SK-N-SH (cell line): ENCODE data around the gene LDLR.

ENCODE experiments used
- CTCF ChIP-seq: fragments of 200-600 bp; sonication (generic); IDR thresholded peaks from 2 replicates; pipeline ENCODE4 v1.6.1; 2017; ENCODE audit warnings: antibody characterized with exemption, mild to moderate bottlenecking, moderate library complexity
- FOXJ3 ChIP-seq: sonication (generic); formaldehyde crosslinking; IDR thresholded peaks from 2 replicates; pipeline ENCODE4 v1.5.1; 2020; ENCODE audit warnings: mild to moderate bottlenecking, missing genetic modification reagents
- FOXM1 ChIP-seq: IDR thresholded peaks from 2 replicates; pipeline ENCODE4 v1.4.0; 2012; ENCODE audit warnings: low read depth, mild to moderate bottlenecking
- JUND ChIP-seq: IDR thresholded peaks from 2 replicates; pipeline ENCODE4 v1.4.0; 2012
- RAD21 ChIP-seq: IDR thresholded peaks from 2 replicates; pipeline ENCODE4 v1.6.1; 2012; ENCODE audit warnings: mild to moderate bottlenecking, low read length
- TCF12 ChIP-seq: IDR thresholded peaks from 2 replicates; pipeline ENCODE4 v1.4.0; 2012
- USF1 ChIP-seq: IDR thresholded peaks from 2 replicates; pipeline ENCODE4 v1.4.0; 2012; ENCODE audit warnings: low read depth, borderline replicate concordance
- YY1 ChIP-seq: IDR thresholded peaks from 2 replicates; pipeline ENCODE4 v1.4.0; 2012; ENCODE audit warnings: low read depth, mild to moderate bottlenecking
- TF ChIP-seq, protein P1 (sequence below): fragments of 150-350 bp; IDR thresholded peaks from 2 replicates; pipeline ENCODE4 v1.6.1; 2017; ENCODE audit warnings: antibody characterized with exemption, low read length, low read depth, borderline replicate concordance

DNA sequence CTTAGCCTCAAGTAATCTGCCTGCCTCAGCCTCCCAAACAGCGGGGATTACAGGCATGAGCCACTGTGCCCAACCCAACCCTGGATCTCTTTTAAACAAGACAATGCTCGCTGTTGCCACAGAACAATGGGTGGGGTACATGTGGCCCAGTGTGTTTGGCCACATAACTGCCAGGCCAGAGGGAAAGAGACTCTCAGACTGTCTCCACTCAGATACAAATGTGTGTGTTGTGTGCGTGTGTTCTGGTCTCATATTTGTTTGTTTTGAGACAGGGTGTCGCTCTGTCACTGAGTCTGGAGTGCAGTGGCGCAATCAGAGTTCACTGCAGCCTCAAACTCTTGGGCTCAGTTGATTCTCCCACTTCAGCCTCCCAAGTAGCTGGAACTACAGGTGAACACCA, 25.8 kb downstream of the LDLR start:
- TF ChIP-seq USF1 (no peak), YY1 (no peak), FOXM1 (no peak), CTCF (no peak), TCF12 (no peak), JUND (no peak), RAD21 (no peak), FOXJ3 (CRISPR knock-in tag) (no peak)
- TF ChIP-seq, protein P1, sequence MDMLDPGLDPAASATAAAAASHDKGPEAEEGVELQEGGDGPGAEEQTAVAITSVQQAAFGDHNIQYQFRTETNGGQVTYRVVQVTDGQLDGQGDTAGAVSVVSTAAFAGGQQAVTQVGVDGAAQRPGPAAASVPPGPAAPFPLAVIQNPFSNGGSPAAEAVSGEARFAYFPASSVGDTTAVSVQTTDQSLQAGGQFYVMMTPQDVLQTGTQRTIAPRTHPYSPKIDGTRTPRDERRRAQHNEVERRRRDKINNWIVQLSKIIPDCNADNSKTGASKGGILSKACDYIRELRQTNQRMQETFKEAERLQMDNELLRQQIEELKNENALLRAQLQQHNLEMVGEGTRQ = no peak
